ENCODE results near the gene TXLNG. TPM values are rescaled to one million over a fixed set of nuclear protein-coding genes. Genes with fewer than 3 reads are reported as not detected.

TXLNG gene
- total RNA-seq, 5 donors from 2014 or later (not counting 1 experiment from before 2014, with no cell fraction given), result 16.4 to 24.0 (median 17.9) TPM

GRCh38 chrX:16870862-16871815 is 84.9 kb downstream of the TXLNG start:
- no peaks in the 10 kb centered on the region for H3K9me3 Mint-ChIP-seq
- H3K4me3 ChIP-seq (ENCODE audit: control insufficient read depth in 1 of 2, extremely low read depth in 1 of 2, low read length in 1 of 2), result peak overlapping the region; percentile 3 to 64
- peaks cover 5 to 18% of the 10 kb centered on the region in 2 donors for H3K27me3 Mint-ChIP-seq
- peak overlapping the region; percentile 73 to 100 (median 76) for H3K4me3 Mint-ChIP-seq
- H3K36me3 Mint-ChIP-seq, result peaks cover 3% of the 10 kb centered on the region
- ATAC-seq (replicated peaks in 1 of 4) (peak; percentile 1 to 9 (median 6)), DNase-seq (peak in 5 of 35 experiments; percentile 2 to 24 (median 4))
- peak overlapping the region; percentile 89 to 94 for H3K27ac Mint-ChIP-seq
- CTCF ChIA-PET, result interaction anchor here (0.8 to 1.2 kb wide), 2 partner anchors 11 to 12 kb away, joined by 3 to 5 read pairs; no protein-coding TSS in a partner anchor
- H3K36me3 ChIP-seq (ENCODE audit: control insufficient read depth in 2 of 2, extremely low read depth in 1 of 2, insufficient read depth in 1 of 2, low read length in 1 of 2), result no peaks in the 10 kb centered on the region
- peak overlapping the region; percentile 84 for H3K27ac ChIP-seq (ENCODE audit: low read length)
- peaks cover 12 to 20% of the 10 kb centered on the region in 2 experiments for H3K4me1 ChIP-seq (ENCODE audit: control insufficient read depth in 1 of 2, extremely low read depth in 1 of 2, insufficient read depth in 2 of 2, low read length in 2 of 2)
- peaks cover 26 to 39% (median 33%) of the 10 kb centered on the region in 3 donors for H3K4me1 Mint-ChIP-seq
- WGBS (ENCODE audit: insufficient coverage), result 0% methylated on average over 13 of the region's 41 CpGs
- POLR2A ChIA-PET, result no interaction called here
- no peaks in the 10 kb centered on the region for H3K9me3 ChIP-seq
- no peaks in the 10 kb centered on the region for H3K27me3 ChIP-seq (replicated peaks in 1 of 2; ENCODE audit: control insufficient read depth in 2 of 2, extremely low read depth in 1 of 2, insufficient read depth in 2 of 2, low read length in 1 of 2)

GRCh38 chrX:16873106-16873505 is 86.8 kb downstream of the TXLNG start:
- Histone ChIP-seq H3K4me1 (ENCODE audit: control insufficient read depth in 1 of 2, extremely low read depth in 1 of 2, insufficient read depth in 2 of 2, low read length in 2 of 2) (peaks cover 8 to 14% of the 10 kb centered on the region in 2 experiments), H3K27me3 (replicated peaks in 1 of 2; ENCODE audit: control insufficient read depth in 2 of 2, extremely low read depth in 1 of 2, insufficient read depth in 2 of 2, low read length in 1 of 2) (no peaks in the 10 kb centered on the region), H3K36me3 (ENCODE audit: control insufficient read depth in 2 of 2, extremely low read depth in 1 of 2, insufficient read depth in 1 of 2, low read length in 1 of 2) (no peaks in the 10 kb centered on the region), H3K27ac (ENCODE audit: low read length) (no peak overlapping the region), H3K4me3 (ENCODE audit: control insufficient read depth in 1 of 2, extremely low read depth in 1 of 2, low read length in 1 of 2) (no peak overlapping the region), H3K9me3 (no peaks in the 10 kb centered on the region)
- POLR2A ChIA-PET, result no interaction called here
- Mint-ChIP-seq H3K9me3 (no peaks in the 10 kb centered on the region), H3K27ac (no peak overlapping the region), H3K27me3 (peaks cover 5 to 29% of the 10 kb centered on the region in 2 donors), H3K4me3 (peak overlapping the region in 2 of 3 donors; percentile 17 to 25), H3K4me1 (peaks cover 18 to 24% (median 22%) of the 10 kb centered on the region in 3 donors), H3K36me3 (peaks cover 3% of the 10 kb centered on the region)
- no peak for DNase-seq
- WGBS (ENCODE audit: insufficient coverage), result 80% methylated on average over 1 of the region's 8 CpGs
- no peak for ATAC-seq (replicated peaks in 1 of 4)
- CTCF ChIA-PET, result interaction anchor here in 1 of 2 donors (1.8 kb wide), 1 partner anchor 10 kb away, joined by 8 read pairs; no protein-coding TSS in a partner anchor

- H3K27me3 ChIP-seq (replicated peaks in 1 of 2; ENCODE audit: control insufficient read depth in 2 of 2, extremely low read depth in 1 of 2, insufficient read depth in 2 of 2, low read length in 1 of 2), result no peaks in the 10 kb centered on the region
- CTCF ChIA-PET, result interaction anchor here (0.6 to 1.8 kb wide), 2 partner anchors 8 to 9 kb away, joined by 3 to 8 read pairs; no protein-coding TSS in a partner anchor
- DNase-seq (no peak), ATAC-seq (replicated peaks in 1 of 4) (no peak)
- Mint-ChIP-seq H3K27ac (no peak overlapping the region), H3K27me3 (peaks cover 5 to 40% of the 10 kb centered on the region in 2 donors), H3K4me3 (no peak overlapping the region), H3K9me3 (no peaks in the 10 kb centered on the region), H3K4me1 (peaks cover 6 to 12% (median 10%) of the 10 kb centered on the region in 3 donors), H3K36me3 (no peaks in the 10 kb centered on the region)
- H3K4me3 ChIP-seq (ENCODE audit: control insufficient read depth in 1 of 2, extremely low read depth in 1 of 2, low read length in 1 of 2), result no peak overlapping the region
- H3K27ac ChIP-seq (ENCODE audit: low read length), result no peak overlapping the region
- no CpG with 5 or more reads among the region's 5 CpGs for WGBS (ENCODE audit: insufficient coverage)
- no peaks in the 10 kb centered on the region for H3K9me3 ChIP-seq
- H3K4me1 ChIP-seq (ENCODE audit: control insufficient read depth in 1 of 2, extremely low read depth in 1 of 2, insufficient read depth in 2 of 2, low read length in 2 of 2), result peaks cover 0 to 11% of the 10 kb centered on the region in 2 experiments
- no peaks in the 10 kb centered on the region for H3K36me3 ChIP-seq (ENCODE audit: control insufficient read depth in 2 of 2, extremely low read depth in 1 of 2, insufficient read depth in 1 of 2, low read length in 1 of 2)
- POLR2A ChIA-PET, result interaction anchor here in 1 of 2 donors (0.7 kb wide), 1 partner anchor 1123 kb away, joined by 3 read pairs; no protein-coding TSS in a partner anchor
These were observed 88.3 kb downstream of the TXLNG start for GRCh38 chrX:16874458-16875095.

- DNase-seq (no peak), ATAC-seq (replicated peaks in 1 of 4) (no peak)
- no peaks in the 10 kb centered on the region for H3K9me3 Mint-ChIP-seq
- no peaks in the 10 kb centered on the region for H3K36me3 Mint-ChIP-seq
- H3K27me3 Mint-ChIP-seq, result peaks cover 5 to 40% of the 10 kb centered on the region in 2 donors
- POLR2A ChIA-PET, result no interaction called here
- H3K4me1 ChIP-seq (ENCODE audit: control insufficient read depth in 1 of 2, extremely low read depth in 1 of 2, insufficient read depth in 2 of 2, low read length in 2 of 2), result peaks cover 0 to under 1% of the 10 kb centered on the region in 2 experiments
- no peak overlapping the region for H3K4me3 Mint-ChIP-seq
- H3K9me3 ChIP-seq, result no peaks in the 10 kb centered on the region
- no peak overlapping the region for H3K4me3 ChIP-seq (ENCODE audit: control insufficient read depth in 1 of 2, extremely low read depth in 1 of 2, low read length in 1 of 2)
- no peaks in the 10 kb centered on the region for H3K36me3 ChIP-seq (ENCODE audit: control insufficient read depth in 2 of 2, extremely low read depth in 1 of 2, insufficient read depth in 1 of 2, low read length in 1 of 2)
- H3K4me1 Mint-ChIP-seq, result peaks cover 0 to 1% (median 1%) of the 10 kb centered on the region in 3 donors
- CTCF ChIA-PET, result no interaction called here
- WGBS (ENCODE audit: insufficient coverage), result no CpG with 5 or more reads among the region's 1 CpG
- H3K27me3 ChIP-seq (replicated peaks in 1 of 2; ENCODE audit: control insufficient read depth in 2 of 2, extremely low read depth in 1 of 2, insufficient read depth in 2 of 2, low read length in 1 of 2), result no peaks in the 10 kb centered on the region
- no peak overlapping the region for H3K27ac Mint-ChIP-seq
- no peak overlapping the region for H3K27ac ChIP-seq (ENCODE audit: low read length)
These were observed 90.4 kb downstream of the TXLNG start for GRCh38 chrX:16876696-16877095.

- Mint-ChIP-seq H3K36me3 (no peaks in the 10 kb centered on the region), H3K9me3 (no peaks in the 10 kb centered on the region), H3K27me3 (peaks cover 0 to 37% of the 10 kb centered on the region in 2 donors), H3K4me3 (peak overlapping the region; percentile 73 to 75 (median 74)), H3K4me1 (peaks cover 7 to 12% (median 9%) of the 10 kb centered on the region in 3 donors), H3K27ac (no peak overlapping the region)
- ATAC-seq (replicated peaks in 1 of 4) (peak in 3 of 4 experiments; percentile 26 to 36 (median 27)), DNase-seq (peak in 2 of 35 experiments; percentile 5 to 19)
- WGBS (ENCODE audit: insufficient coverage), result 28% methylated on average over 4 of the region's 7 CpGs
- H3K4me3 ChIP-seq (ENCODE audit: control insufficient read depth in 1 of 2, extremely low read depth in 1 of 2, low read length in 1 of 2), result peak overlapping the region in 1 of 2 donors; percentile 43
- POLR2A ChIA-PET, result interaction anchor here in 1 of 2 donors (0.5 kb wide), 1 partner anchor 53 kb away, joined by 3 read pairs; no protein-coding TSS in a partner anchor
- no peaks in the 10 kb centered on the region for H3K27me3 ChIP-seq (replicated peaks in 1 of 2; ENCODE audit: control insufficient read depth in 2 of 2, extremely low read depth in 1 of 2, insufficient read depth in 2 of 2, low read length in 1 of 2)
- no peak overlapping the region for H3K27ac ChIP-seq (ENCODE audit: low read length)
- no peaks in the 10 kb centered on the region for H3K36me3 ChIP-seq (ENCODE audit: control insufficient read depth in 2 of 2, extremely low read depth in 1 of 2, insufficient read depth in 1 of 2, low read length in 1 of 2)
- H3K9me3 ChIP-seq, result no peaks in the 10 kb centered on the region
- CTCF ChIA-PET, result interaction anchor here (0.5 to 3.3 kb wide), 12 partner anchors 8 to 1708 kb away, joined by 3 to 22 read pairs (median 4); no protein-coding TSS in a partner anchor
- peaks cover 2 to 11% of the 10 kb centered on the region in 2 experiments for H3K4me1 ChIP-seq (ENCODE audit: control insufficient read depth in 1 of 2, extremely low read depth in 1 of 2, insufficient read depth in 2 of 2, low read length in 2 of 2)
These were observed 95.9 kb downstream of the TXLNG start for GRCh38 chrX:16882169-16882568.
